Tibial nerve (tissue), 4 donors: ENCODE results near the gene RBMS3.

Experiments used
- CTCF ChIP-seq, 5 experiments: fragments of 200-600 bp in 3 of 5; fragments of 450-650 bp in 2 of 5; sonication (generic) in 3 of 5; IDR thresholded peaks; one replicate each; pipeline ENCODE4 v1.5.1; 2016 to 2019; ENCODE audit warnings: antibody characterized with exemption in 5 of 5, mild to moderate bottlenecking in 3 of 5, moderate library complexity in 2 of 5
- EP300 ChIP-seq, 2 donors: sonication (generic); formaldehyde crosslinking; IDR thresholded peaks; one replicate each; pipeline ENCODE4 v1.6.1; 2017; ENCODE audit warnings: antibody characterized with exemption in 2 of 2, mild to moderate bottlenecking in 1 of 2
- POLR2A ChIP-seq, 2 donors: fragments of 450-650 bp; IDR thresholded peaks; one replicate each; pipeline ENCODE4 v1.6.1; 2017; ENCODE audit warnings: antibody characterized with exemption in 2 of 2, mild to moderate bottlenecking in 2 of 2, moderate library complexity in 2 of 2

DNA sequence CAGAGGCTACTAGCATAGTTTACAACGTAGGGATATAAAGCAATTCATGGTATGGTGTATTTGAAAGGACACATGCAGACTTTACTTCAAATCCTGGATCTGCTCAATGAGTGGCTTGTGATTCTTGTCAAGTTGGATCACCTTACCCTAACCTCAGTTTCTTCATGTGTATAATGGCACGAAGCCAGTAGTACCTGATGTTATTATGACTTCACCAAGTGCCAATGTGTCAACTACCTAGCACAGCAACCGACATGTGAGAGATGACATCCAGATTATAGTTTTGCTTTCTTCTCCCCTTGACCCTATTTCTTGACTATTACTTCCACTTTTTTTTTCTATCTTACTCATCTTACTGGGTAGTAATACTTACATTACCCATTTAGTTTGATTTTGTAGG is 304.5 kb downstream of the RBMS3 start:
- TF ChIP-seq POLR2A (IDR thresholded peaks at IDR 0.05) (no peak), CTCF (IDR thresholded peaks at IDR 0.05) (no peak), EP300 (IDR thresholded peaks at IDR 0.05) (no peak)
